K562 (cell line): ENCODE measurements around the gene PRKACA. TPM values are rescaled to one million over a fixed set of nuclear protein-coding genes. Genes with fewer than 3 reads are reported as not detected.

ENCODE experiments used
- ARID4B ChIP-seq: sonication (generic); formaldehyde crosslinking; IDR thresholded peaks from 2 replicates; pipeline ENCODE4 v1.8.0; 2022; ENCODE audit warnings: mild to moderate bottlenecking, missing genetic modification reagents
- BACH1 ChIP-seq: fragments of 200-800 bp; sonication (Bioruptor generic); IDR thresholded peaks from 2 replicates; pipeline ENCODE4 v1.6.1; 2016; ENCODE audit warnings: missing genetic modification characterization, missing compliant biosample characterization
- CHD1 ChIP-seq: fragments of 200-600 bp; sonication (generic); IDR thresholded peaks from one replicate; pipeline ENCODE4 v1.6.1; 2012; ENCODE audit warnings: mild to moderate bottlenecking, moderate library complexity, low read length, inconsistent platforms
- CTBP1 ChIP-seq: fragments of 450-650 bp; IDR thresholded peaks from 2 replicates; pipeline ENCODE4 v1.6.1; 2016; ENCODE audit warnings: borderline replicate concordance
- ERF ChIP-seq: fragments of 450-650 bp; formaldehyde crosslinking; IDR thresholded peaks from 2 replicates; pipeline ENCODE4 v1.4.0; 2020; ENCODE audit warnings: mild to moderate bottlenecking, mixed read lengths
- HCFC1 ChIP-seq: IDR thresholded peaks from 2 replicates; pipeline ENCODE4 v1.6.1; 2012; ENCODE audit warnings: low read depth, low read length, improper control_type of control experiment
- HDGF ChIP-seq: fragments of 450-650 bp; IDR thresholded peaks from 2 replicates; pipeline ENCODE4 v1.6.1; 2016
- HIVEP1 ChIP-seq: fragments of 250-450 bp; sonication (Bioruptor Pico); IDR thresholded peaks from 2 replicates; pipeline ENCODE4 v1.4.0; 2020; ENCODE audit warnings: mild to moderate bottlenecking
- KHSRP ChIP-seq: fragments of 450-650 bp; IDR thresholded peaks from 2 replicates; pipeline ENCODE4 v1.6.1; 2017
- MAX ChIP-seq: sonication (generic); formaldehyde crosslinking; IDR thresholded peaks from 2 replicates; pipeline ENCODE4 v1.9.0; 2022; ENCODE audit warnings: mild to moderate bottlenecking, missing genetic modification reagents
- MCM7 ChIP-seq, 2 experiments: fragments of 450-650 bp; IDR thresholded peaks; 2 replicates each; pipeline ENCODE4 v1.6.1; 2016 to 2018
- MEIS2 ChIP-seq: fragments of 450-650 bp; IDR thresholded peaks from 2 replicates; pipeline ENCODE4 v1.6.1; 2014; ENCODE audit warnings: mild to moderate bottlenecking; ENCODE audit not compliant: partially characterized antibody
- MTA1 ChIP-seq: fragments of 450-650 bp; IDR thresholded peaks from 2 replicates; pipeline ENCODE4 v1.6.1; 2017; ENCODE audit warnings: borderline replicate concordance
- POLR2G ChIP-seq: fragments of 200-400 bp; formaldehyde crosslinking; IDR thresholded peaks from 2 replicates; pipeline ENCODE4 v1.6.1; 2017; ENCODE audit warnings: low read depth, mild to moderate bottlenecking, antibody characterized with exemption, low read length, moderate library complexity
- RBFOX2 ChIP-seq: fragments of 200-400 bp; formaldehyde crosslinking; IDR thresholded peaks from 2 replicates; pipeline ENCODE4 v1.6.1; 2017; ENCODE audit warnings: low read depth, mild to moderate bottlenecking, low read length, moderate library complexity
- SFPQ ChIP-seq: fragments of 200-400 bp; formaldehyde crosslinking; IDR thresholded peaks from 2 replicates; pipeline ENCODE4 v1.6.1; 2017; ENCODE audit warnings: mild to moderate bottlenecking, low read depth, low read length, moderate library complexity
- SIN3A ChIP-seq, 2 experiments: fragments of 150-350 bp in 1 of 2; IDR thresholded peaks; 2 replicates each; pipeline ENCODE4 v1.6.1; 2011 to 2016; ENCODE audit warnings: borderline replicate concordance in 2 of 2, low read depth in 2 of 2, low read length in 2 of 2, mild to moderate bottlenecking in 2 of 2, moderate library complexity in 2 of 2; ENCODE audit not compliant: control insufficient read depth in 1 of 2
- SMAD4 ChIP-seq: fragments of 250-450 bp; sonication (Bioruptor Pico); conservative IDR thresholded peaks from 2 replicates; pipeline ENCODE4 v1.8.0; 2021; ENCODE audit warnings: inconsistent platforms, mild to moderate bottlenecking, moderate library complexity
- SUPT5H ChIP-seq: fragments of 450-650 bp; IDR thresholded peaks from 2 replicates; pipeline ENCODE4 v1.6.1; 2016
- USF1 ChIP-seq: sonication (generic); formaldehyde crosslinking; IDR thresholded peaks from 2 replicates; pipeline ENCODE4 v1.9.0; 2022; ENCODE audit warnings: mild to moderate bottlenecking, missing genetic modification reagents
- ZNF124 ChIP-seq: sonication (generic); formaldehyde crosslinking; IDR thresholded peaks from 2 replicates; pipeline ENCODE4 v1.8.1; 2022; ENCODE audit warnings: missing genetic modification reagents
- polyA plus RNA-seq, 8 experiments: library from polyadenylated mRNA; depleted of rRNA in 4 of 8; stranded (reverse) in 5 of 8; unstranded in 3 of 8; fragments of >200 nt; fragmentation: Nextera tagmentation in 2 of 8; fragmentation: Illumina TruSeq in 1 of 8; extraction: Ambion mirVana in 2 of 8; extraction: Trizol in 1 of 8; gene quantifications; 2 replicates each; pipeline versions ENCODE4 v1.2.1 to v1.2.3, GENCODE V29; 2011 to 2014; ENCODE audit warnings: inconsistent platforms in 1 of 8, missing spikeins in 1 of 8
- total RNA-seq, 7 experiments: library from RNA; depleted of rRNA in 6 of 7; stranded (reverse); fragments of >200 nt in 6 of 7; fragmentation: Illumina TruSeq in 2 of 7; extraction: Trizol in 2 of 7; gene quantifications; 2 replicates each; pipeline versions ENCODE4 v1.2.1 to v1.2.3, GENCODE V29; 2011 to 2021; ENCODE audit warnings: low replicate concordance in 1 of 7

Gene PRKACA
- total and polyA plus RNA-seq, 9 of the 15 experiments (the other 6 are each of a cell fraction or from before 2014, with no cell fraction given): 1.2 to 63.1 (median 13.0) TPM

- no peak for TF ChIP-seq SFPQ
- TF ChIP-seq MTA1: no peak
- peak; percentile 23; the same call in 1 of the 2 replicates for TF ChIP-seq HCFC1
- TF ChIP-seq CHD1: peak; percentile 76
- 0 out of 2 replicates have a peak, but pooled peaks have one; percentile 9 for TF ChIP-seq HIVEP1 (CRISPR knock-in tag)
- TF ChIP-seq MAX (CRISPR knock-in tag): peak; percentile 36; the same call in 1 of the 2 replicates
- peak; percentile 91 for TF ChIP-seq SMAD4 (CRISPR knock-in tag)
- 0 out of 2 replicates have a peak, but pooled peaks have one; percentile 12 for TF ChIP-seq USF1
- peak; percentile 70 for TF ChIP-seq RBFOX2
- no peak for TF ChIP-seq KHSRP
- peak; percentile 50; the same call in 1 of the 2 replicates for TF ChIP-seq HDGF
- TF ChIP-seq ERF (CRISPR knock-in tag): peak; percentile 42; the same call in 1 of the 2 replicates
- 0 out of 2 replicates have a peak, but pooled peaks have one; percentile 32 for TF ChIP-seq ARID4B (CRISPR knock-in tag)
- TF ChIP-seq BACH1 (tag): no peak
- TF ChIP-seq MCM7 (IDR thresholded peaks at IDR 0.05): no peak
- TF ChIP-seq POLR2G: peak; percentile 81
- no peak for TF ChIP-seq ZNF124 (CRISPR knock-in tag)
- TF ChIP-seq SIN3A (IDR thresholded peaks at IDR 0.05; ENCODE audit: borderline replicate concordance in 2 of 2, control insufficient read depth in 1 of 2, low read depth in 2 of 2, low read length in 2 of 2): peak; percentile 44 to 54; a peak in 1 of 4 replicates
- TF ChIP-seq MEIS2: peak; percentile 1
- 0 out of 2 replicates have a peak, but pooled peaks have one; percentile 49 for TF ChIP-seq SUPT5H
- TF ChIP-seq CTBP1: peak; percentile 63; the same call in 1 of the 2 replicates
Observed at GRCh38 chr19:14118165-14119051, 846 bp upstream of the PRKACA start (continued).
